GM12878 (cell line): ENCODE results near the gene STK11. TPM values are rescaled to one million over a fixed set of nuclear protein-coding genes. Genes with fewer than 3 reads are reported as not detected.

Experiments used
- ATAC-seq: fragments of 200-7000 bp; cut with Tn5 transposase; 3 replicates; pipeline ENCODE4 v1.9.1; 2020; ENCODE audit warnings: mild to moderate bottlenecking, moderate library complexity
- BruUV-seq: library from RNA; stranded (reverse); fragments of 400-500 nt; replicated peaks from 2 replicates; lab custom pipeline; 2021; lab: Mats Ljungman, UMichigan
- CTCF ChIA-PET: fragments of 300-600 bp; sonication (Branson Sonifier 250); formaldehyde crosslinking; extraction: SDS; loops from one replicate; lab custom pipeline; 2021; ENCODE audit warnings: inconsistent platforms; lab: Yijun Ruan, JAX
- POLR2A ChIA-PET: fragments of 350-600 bp; formaldehyde crosslinking; extraction: SDS; loops from one replicate; lab custom pipeline; 2021; ENCODE audit warnings: inconsistent platforms; lab: Charles Lee
- RAD21 ChIA-PET: fragments of 300-600 bp; sonication (Branson Sonifier 250); formaldehyde crosslinking; loops from one replicate; lab custom pipeline; 2023; ENCODE audit warnings: antibody characterized with exemption; ENCODE audit not compliant: unreplicated experiment; lab: Charles Lee
- SMC1A ChIA-PET: fragments of 300-600 bp; sonication (Branson Sonifier 250); formaldehyde crosslinking; loops from one replicate; lab custom pipeline; 2023; ENCODE audit not compliant: unreplicated experiment, uncharacterized antibody; lab: Charles Lee
- DNase-seq: peaks from one replicate; pipeline ENCODE4 v3.0.0-alpha.2; 2011; ENCODE audit warnings: low read depth, low spot score
- FAIRE-seq: peaks from 3 replicates; lab custom pipeline; 2011; peaks lifted over from hg19 to GRCh38; lab: Jason Lieb, UNC
- H2AFZ ChIP-seq: 2 replicates; pipeline ENCODE4 v1.6.0; 2011; ENCODE audit warnings: low read depth, low read length, control low read depth; ENCODE audit not compliant: control insufficient read depth
- H3K27ac ChIP-seq: 2 replicates; pipeline ENCODE4 v1.5.1; 2011; ENCODE audit warnings: control low read depth; ENCODE audit not compliant: control insufficient read depth, insufficient read depth
- H3K27me3 ChIP-seq, 2 experiments: replicated peaks in 1 of 2; 2 replicates each; pipeline versions ENCODE4 v1.6.0 to v1.6.1; 2011; ENCODE audit warnings: low read length in 1 of 2; ENCODE audit not compliant: control insufficient read depth in 2 of 2, insufficient read depth in 2 of 2
- H3K36me3 ChIP-seq, 2 experiments: 2 replicates each; pipeline ENCODE4 v1.5.1; 2011; ENCODE audit warnings: low read length in 1 of 2; ENCODE audit not compliant: control insufficient read depth in 2 of 2, insufficient read depth in 2 of 2
- H3K4me1 ChIP-seq: 2 replicates; pipeline ENCODE4 v1.6.1; 2011; ENCODE audit warnings: mild to moderate bottlenecking, low read length, moderate library complexity, mixed read lengths; ENCODE audit not compliant: control insufficient read depth, insufficient read depth
- H3K4me2 ChIP-seq: 2 replicates; pipeline ENCODE4 v1.6.0; 2011; ENCODE audit warnings: control low read depth; ENCODE audit not compliant: control insufficient read depth, insufficient read depth
- H3K4me3 ChIP-seq: fragments of 200-600 bp; sonication (generic); 2 replicates; pipeline ENCODE4 v1.5.1; 2016
- H3K79me2 ChIP-seq: 2 replicates; pipeline ENCODE4 v1.6.0; 2011; ENCODE audit warnings: low read length; ENCODE audit not compliant: control insufficient read depth, insufficient read depth
- H3K9ac ChIP-seq: 2 replicates; pipeline ENCODE4 v1.8.0; 2011; ENCODE audit warnings: low read length, control low read depth, mixed read lengths; ENCODE audit not compliant: control insufficient read depth, insufficient read depth
- H3K9me3 ChIP-seq: replicated peaks from 3 replicates; pipeline ENCODE4 v1.5.1; 2011; ENCODE audit warnings: mild to moderate bottlenecking, low read length; ENCODE audit not compliant: control insufficient read depth, insufficient read depth
- H4K20me1 ChIP-seq: 2 replicates; pipeline ENCODE4 v1.6.0; 2011; ENCODE audit not compliant: control insufficient read depth, insufficient read depth
- JUNB ChIP-seq: IDR thresholded peaks from 2 replicates; pipeline ENCODE4 v1.6.1; 2016; ENCODE audit warnings: antibody characterized with exemption, mild to moderate bottlenecking
- LARP7 ChIP-seq: fragments of 450-650 bp; IDR thresholded peaks from 2 replicates; pipeline ENCODE4 v1.6.1; 2017; ENCODE audit warnings: mild to moderate bottlenecking
- POLR2AphosphoS2 ChIP-seq: IDR thresholded peaks from 2 replicates; pipeline ENCODE4 v1.6.1; 2011; ENCODE audit warnings: low read depth, mild to moderate bottlenecking, low read length, improper control_type of control experiment, moderate library complexity
- RUNX3 ChIP-seq: IDR thresholded peaks from 2 replicates; pipeline ENCODE4 v1.6.1; 2012; ENCODE audit warnings: low read length, inconsistent platforms
- SIX5 ChIP-seq: IDR thresholded peaks from 2 replicates; pipeline ENCODE4 v1.6.1; 2011; ENCODE audit warnings: mild to moderate bottlenecking, low read depth, low read length, moderate library complexity; ENCODE audit not compliant: severe bottlenecking
- ZNF622 ChIP-seq: fragments of 450-650 bp; IDR thresholded peaks from 2 replicates; pipeline ENCODE4 v1.6.1; 2017; ENCODE audit warnings: mild to moderate bottlenecking, inconsistent platforms
- WGBS: methylation state at CpG from one replicate; pipeline ENCODE4 v1.1.6; 2016; ENCODE audit warnings: low lambda C conversion rate; ENCODE audit not compliant: insufficient replicate concordance, insufficient coverage; ENCODE audit errors: missing lambda C conversion rate; 5-methylcytosine and 5-hydroxymethylcytosine counted together
- in situ Hi-C: fragments of 300-500 bp; cut with MboI; formaldehyde crosslinking; loops from 9 replicates; pipeline ENCODE4 v1.14.3; 2018; ENCODE audit warnings: mixed read lengths
- intact Hi-C: fragments of 100-400 bp; cut with micrococcal nuclease; formaldehyde crosslinking; loops from one replicate; pipeline ENCODE4 v1.14.2; 2022; ENCODE audit not compliant: unreplicated experiment
- polyA plus RNA-seq, 11 experiments: library from polyadenylated mRNA; depleted of rRNA in 4 of 11; unstranded in 6 of 11; stranded (reverse) in 5 of 11; fragments of >200 nt; fragmentation: Nextera tagmentation in 4 of 11; fragmentation: Illumina TruSeq in 1 of 11; extraction: Ambion mirVana in 4 of 11; extraction: Trizol in 1 of 11; gene quantifications; 1 replicate in 1 of 11; 2 replicates in 10 of 11; pipeline versions ENCODE4 v1.2.1 to v1.2.3, GENCODE V29; 2011 to 2016; ENCODE audit warnings: inconsistent platforms in 2 of 11, missing spikeins in 2 of 11, low read depth in 1 of 11
- total RNA-seq, 4 experiments: library from RNA; depleted of rRNA in 3 of 4; stranded (reverse); fragments of >200 nt in 3 of 4; fragmentation: Illumina TruSeq in 1 of 4; extraction: Trizol in 1 of 4; gene quantifications; 2 replicates each; pipeline versions ENCODE4 v1.2.1 to v1.2.3, GENCODE V29; 2013 to 2021
- TF ChIP-seq, protein P1 (sequence below): fragments of 450-650 bp; IDR thresholded peaks from 2 replicates; pipeline ENCODE4 v1.6.1; 2017; ENCODE audit warnings: antibody characterized with exemption, mild to moderate bottlenecking, moderate library complexity
- TF ChIP-seq, protein P2 (sequence below): fragments of 450-650 bp; IDR thresholded peaks from 2 replicates; pipeline ENCODE4 v1.6.1; 2017; ENCODE audit warnings: mild to moderate bottlenecking, moderate library complexity
- TF ChIP-seq, protein P3 (sequence below): fragments of 450-650 bp; formaldehyde crosslinking; IDR thresholded peaks from 2 replicates; pipeline ENCODE4 v1.4.0; 2022; ENCODE audit warnings: mild to moderate bottlenecking, moderate library complexity

The STK11 gene
- total and polyA plus RNA-seq, 10 of the 15 experiments (the other 5 are each of a cell fraction or from before 2014, with no cell fraction given), result 0.33 to 71.0 (median 23.8) TPM

DNA sequence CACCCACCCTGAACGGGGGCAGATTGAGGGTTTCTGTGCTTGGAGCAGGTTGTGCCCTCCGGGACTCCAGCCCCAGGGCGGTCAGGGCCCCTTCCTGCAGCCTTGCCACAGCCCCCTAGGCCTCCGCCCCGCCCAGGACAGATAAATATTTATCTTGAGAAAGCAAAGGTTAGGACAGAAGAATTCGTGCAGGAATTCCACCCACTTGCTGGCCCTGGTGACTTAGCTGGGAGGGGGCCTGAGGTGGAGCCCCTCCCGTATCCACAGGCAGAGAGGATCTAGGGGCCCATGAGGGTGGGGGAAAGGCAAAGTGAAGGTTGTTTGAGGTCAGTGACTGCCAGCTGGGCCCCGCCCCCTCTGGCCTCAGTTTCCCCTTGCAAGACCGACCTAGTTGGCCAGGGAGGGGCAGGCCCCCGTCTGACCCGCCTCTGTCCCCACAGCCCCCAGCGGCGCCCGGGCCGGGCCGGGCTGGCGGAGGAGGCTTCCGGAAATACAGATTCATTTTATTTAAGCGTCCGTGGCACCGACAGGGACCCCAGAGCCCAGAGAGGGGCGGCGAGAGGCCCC is 48.0 kb downstream of the STK11 start:
- H3K4me3 ChIP-seq, result peak overlapping the region; percentile 91
- RAD21 ChIA-PET, result interaction anchor here (1.0 to 2.9 kb wide), 5 partner anchors 9 to 129 kb away, joined by 3 to 47 read pairs (median 7); partner anchors contain the start of gene CIRBP
- H3K36me3 ChIP-seq, result peaks cover 14 to 29% of the 10 kb centered on the region in 2 experiments; a peak in 3 of 4 replicates
- DNase-seq, result no peak
- FAIRE-seq, result no peak
- SMC1A ChIA-PET, result interaction anchor here (1.2 to 1.9 kb wide), 3 partner anchors 8 to 13 kb away, joined by 4 to 14 read pairs (median 6); no protein-coding TSS in a partner anchor
- H4K20me1 ChIP-seq, result no peaks in the 10 kb centered on the region
- H3K27ac ChIP-seq, result peak overlapping the region; percentile 72
- no TSS peak for BruUV-seq
- H3K79me2 ChIP-seq, result peaks cover 61% of the 10 kb centered on the region
- no peak for ATAC-seq
- WGBS, result 62% methylated on average over 22 of the region's 23 CpGs
- H3K4me1 ChIP-seq, result peaks cover 16% of the 10 kb centered on the region
- H3K9ac ChIP-seq, result peak overlapping the region; percentile 86
- H3K27me3 ChIP-seq, result no peaks in the 10 kb centered on the region
- H3K9me3 ChIP-seq, result no peaks in the 10 kb centered on the region
- peak overlapping the region; percentile 53 for H3K4me2 ChIP-seq
- no peak overlapping the region for H2AFZ ChIP-seq
- in situ Hi-C loops, result no loop called here
- POLR2A ChIA-PET, result interaction anchor here (0.7 to 2.9 kb wide), 7 partner anchors 9 to 186 kb away, joined by 3 to 29 read pairs (median 14); partner anchors contain the start of genes ARHGAP45 and CIRBP
- TF ChIP-seq, protein P1, sequence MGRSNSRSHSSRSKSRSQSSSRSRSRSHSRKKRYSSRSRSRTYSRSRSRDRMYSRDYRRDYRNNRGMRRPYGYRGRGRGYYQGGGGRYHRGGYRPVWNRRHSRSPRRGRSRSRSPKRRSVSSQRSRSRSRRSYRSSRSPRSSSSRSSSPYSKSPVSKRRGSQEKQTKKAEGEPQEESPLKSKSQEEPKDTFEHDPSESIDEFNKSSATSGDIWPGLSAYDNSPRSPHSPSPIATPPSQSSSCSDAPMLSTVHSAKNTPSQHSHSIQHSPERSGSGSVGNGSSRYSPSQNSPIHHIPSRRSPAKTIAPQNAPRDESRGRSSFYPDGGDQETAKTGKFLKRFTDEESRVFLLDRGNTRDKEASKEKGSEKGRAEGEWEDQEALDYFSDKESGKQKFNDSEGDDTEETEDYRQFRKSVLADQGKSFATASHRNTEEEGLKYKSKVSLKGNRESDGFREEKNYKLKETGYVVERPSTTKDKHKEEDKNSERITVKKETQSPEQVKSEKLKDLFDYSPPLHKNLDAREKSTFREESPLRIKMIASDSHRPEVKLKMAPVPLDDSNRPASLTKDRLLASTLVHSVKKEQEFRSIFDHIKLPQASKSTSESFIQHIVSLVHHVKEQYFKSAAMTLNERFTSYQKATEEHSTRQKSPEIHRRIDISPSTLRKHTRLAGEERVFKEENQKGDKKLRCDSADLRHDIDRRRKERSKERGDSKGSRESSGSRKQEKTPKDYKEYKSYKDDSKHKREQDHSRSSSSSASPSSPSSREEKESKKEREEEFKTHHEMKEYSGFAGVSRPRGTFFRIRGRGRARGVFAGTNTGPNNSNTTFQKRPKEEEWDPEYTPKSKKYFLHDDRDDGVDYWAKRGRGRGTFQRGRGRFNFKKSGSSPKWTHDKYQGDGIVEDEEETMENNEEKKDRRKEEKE, result no peak
- TF ChIP-seq JUNB, result no peak
- no peak for TF ChIP-seq RUNX3
- TF ChIP-seq LARP7, result 0 out of 2 replicates have a peak, but pooled peaks have one; percentile 32
- TF ChIP-seq, protein P2, sequence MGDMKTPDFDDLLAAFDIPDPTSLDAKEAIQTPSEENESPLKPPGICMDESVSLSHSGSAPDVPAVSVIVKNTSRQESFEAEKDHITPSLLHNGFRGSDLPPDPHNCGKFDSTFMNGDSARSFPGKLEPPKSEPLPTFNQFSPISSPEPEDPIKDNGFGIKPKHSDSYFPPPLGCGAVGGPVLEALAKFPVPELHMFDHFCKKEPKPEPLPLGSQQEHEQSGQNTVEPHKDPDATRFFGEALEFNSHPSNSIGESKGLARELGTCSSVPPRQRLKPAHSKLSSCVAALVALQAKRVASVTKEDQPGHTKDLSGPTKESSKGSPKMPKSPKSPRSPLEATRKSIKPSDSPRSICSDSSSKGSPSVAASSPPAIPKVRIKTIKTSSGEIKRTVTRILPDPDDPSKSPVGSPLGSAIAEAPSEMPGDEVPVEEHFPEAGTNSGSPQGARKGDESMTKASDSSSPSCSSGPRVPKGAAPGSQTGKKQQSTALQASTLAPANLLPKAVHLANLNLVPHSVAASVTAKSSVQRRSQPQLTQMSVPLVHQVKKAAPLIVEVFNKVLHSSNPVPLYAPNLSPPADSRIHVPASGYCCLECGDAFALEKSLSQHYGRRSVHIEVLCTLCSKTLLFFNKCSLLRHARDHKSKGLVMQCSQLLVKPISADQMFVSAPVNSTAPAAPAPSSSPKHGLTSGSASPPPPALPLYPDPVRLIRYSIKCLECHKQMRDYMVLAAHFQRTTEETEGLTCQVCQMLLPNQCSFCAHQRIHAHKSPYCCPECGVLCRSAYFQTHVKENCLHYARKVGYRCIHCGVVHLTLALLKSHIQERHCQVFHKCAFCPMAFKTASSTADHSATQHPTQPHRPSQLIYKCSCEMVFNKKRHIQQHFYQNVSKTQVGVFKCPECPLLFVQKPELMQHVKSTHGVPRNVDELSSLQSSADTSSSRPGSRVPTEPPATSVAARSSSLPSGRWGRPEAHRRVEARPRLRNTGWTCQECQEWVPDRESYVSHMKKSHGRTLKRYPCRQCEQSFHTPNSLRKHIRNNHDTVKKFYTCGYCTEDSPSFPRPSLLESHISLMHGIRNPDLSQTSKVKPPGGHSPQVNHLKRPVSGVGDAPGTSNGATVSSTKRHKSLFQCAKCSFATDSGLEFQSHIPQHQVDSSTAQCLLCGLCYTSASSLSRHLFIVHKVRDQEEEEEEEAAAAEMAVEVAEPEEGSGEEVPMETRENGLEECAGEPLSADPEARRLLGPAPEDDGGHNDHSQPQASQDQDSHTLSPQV, result no peak
- TF ChIP-seq POLR2AphosphoS2, result peak; percentile 20; the same call in 1 of the 2 replicates
- no peak for TF ChIP-seq SIX5
- TF ChIP-seq, protein P3, sequence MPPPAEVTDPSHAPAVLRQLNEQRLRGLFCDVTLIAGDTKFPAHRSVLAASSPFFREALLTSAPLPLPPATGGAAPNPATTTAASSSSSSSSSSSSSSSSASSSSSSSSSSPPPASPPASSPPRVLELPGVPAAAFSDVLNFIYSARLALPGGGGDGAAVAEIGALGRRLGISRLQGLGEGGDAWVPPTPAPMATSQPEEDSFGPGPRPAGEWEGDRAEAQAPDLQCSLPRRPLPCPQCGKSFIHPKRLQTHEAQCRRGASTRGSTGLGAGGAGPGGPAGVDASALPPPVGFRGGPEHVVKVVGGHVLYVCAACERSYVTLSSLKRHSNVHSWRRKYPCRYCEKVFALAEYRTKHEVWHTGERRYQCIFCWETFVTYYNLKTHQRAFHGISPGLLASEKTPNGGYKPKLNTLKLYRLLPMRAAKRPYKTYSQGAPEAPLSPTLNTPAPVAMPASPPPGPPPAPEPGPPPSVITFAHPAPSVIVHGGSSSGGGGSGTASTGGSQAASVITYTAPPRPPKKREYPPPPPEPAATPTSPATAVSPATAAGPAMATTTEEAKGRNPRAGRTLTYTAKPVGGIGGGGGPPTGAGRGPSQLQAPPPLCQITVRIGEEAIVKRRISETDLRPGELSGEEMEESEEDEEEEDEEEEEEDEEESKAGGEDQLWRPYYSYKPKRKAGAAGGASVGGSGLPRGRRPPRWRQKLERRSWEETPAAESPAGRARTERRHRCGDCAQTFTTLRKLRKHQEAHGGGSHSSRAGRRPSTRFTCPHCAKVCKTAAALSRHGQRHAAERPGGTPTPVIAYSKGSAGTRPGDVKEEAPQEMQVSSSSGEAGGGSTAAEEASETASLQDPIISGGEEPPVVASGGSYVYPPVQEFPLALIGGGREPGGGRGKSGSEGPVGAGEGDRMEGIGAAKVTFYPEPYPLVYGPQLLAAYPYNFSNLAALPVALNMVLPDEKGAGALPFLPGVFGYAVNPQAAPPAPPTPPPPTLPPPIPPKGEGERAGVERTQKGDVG (CRISPR knock-in tag), result no peak
- TF ChIP-seq ZNF622, result no peak
- TF ChIP-seq, all 136 proteins: peak for 2
- intact Hi-C loops, result no loop called here
- CTCF ChIA-PET, result interaction anchor here (1.0 to 2.3 kb wide), 6 partner anchors 9 to 26 kb away, joined by 3 to 26 read pairs (median 8); partner anchors contain the start of gene CIRBP
